Measurements from ENCODE around the gene GUCA2A. TPM values are rescaled to one million over a fixed set of nuclear protein-coding genes. Genes with fewer than 3 reads are reported as not detected.
A peak's percentile ranks its signal among the peaks of the same experiment; 100 is the strongest.

GUCA2A gene
- total and polyA plus RNA-seq, 2 of the 8 experiments (the other 6 are each of a cell fraction or from before 2014, with no cell fraction given): not detected

DNA sequence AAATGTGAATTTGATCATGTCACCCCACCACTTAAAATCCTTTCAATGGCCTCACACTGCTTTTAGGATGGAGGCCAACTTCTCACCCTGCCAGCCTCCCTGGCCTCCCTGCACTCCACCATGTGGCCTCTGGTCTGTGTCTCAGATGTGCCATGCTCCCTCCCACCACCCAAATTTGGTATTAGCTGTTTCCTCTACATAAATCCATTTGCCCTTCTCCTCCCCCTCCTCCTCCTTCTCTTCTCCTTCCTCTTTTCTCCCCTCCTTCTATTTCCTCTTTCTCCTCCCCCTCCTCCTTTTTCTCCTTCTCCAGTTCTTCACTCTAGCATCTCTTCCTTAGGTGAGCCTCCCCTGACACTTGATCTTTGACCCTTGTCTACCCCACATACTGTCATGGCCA is 28.1 kb downstream of the GUCA2A start:
- TF ChIP-seq PHF8 (conservative IDR thresholded peaks at IDR 0.05; ENCODE audit: low read depth, low read length): no peak
- Histone ChIP-seq H3K27me3 (replicated peaks in 1 of 4; ENCODE audit: control insufficient read depth in 3 of 4, extremely low read depth in 1 of 4, insufficient read depth in 3 of 4, low read length in 3 of 4) (no peaks in the 10 kb centered on the region), H3K18ac (ENCODE audit: extremely low read depth, low read length) (no peak overlapping the region), H3K4ac (replicated peaks; ENCODE audit: insufficient read length, low read depth, low read length) (no peak overlapping the region), H4K20me1 (replicated peaks in 1 of 2; ENCODE audit: control insufficient read depth in 1 of 2, insufficient read depth in 2 of 2, low read length in 2 of 2) (no peaks in the 10 kb centered on the region), H3K27ac (ENCODE audit: low read depth, low read length) (no peak overlapping the region), H3K9ac (replicated peaks in 1 of 4; ENCODE audit: extremely low read depth in 1 of 4, low read depth in 3 of 4, low read length in 3 of 4) (no peak overlapping the region), H2BK5ac (ENCODE audit: low read depth, low read length) (no peak overlapping the region), H3K36me3 (ENCODE audit: control insufficient read depth in 2 of 4, insufficient read depth in 4 of 4, low read length in 3 of 4) (no peaks in the 10 kb centered on the region), H3K4me1 (replicated peaks in 1 of 4; ENCODE audit: control insufficient read depth in 3 of 4, insufficient read depth in 4 of 4, low read length in 3 of 4) (peaks cover 0 to 2% (median 0%) of the 10 kb centered on the region in 4 experiments; a peak in 2 of 7 replicates), H3K79me2 (ENCODE audit: control insufficient read depth in 1 of 2, insufficient read depth in 2 of 2, low read length in 2 of 2) (no peaks in the 10 kb centered on the region), H3K4me2 (ENCODE audit: insufficient read depth in 1 of 2, low read depth in 2 of 2, low read length in 2 of 2) (no peak overlapping the region), H2BK12ac (ENCODE audit: low read depth, low read length) (no peak overlapping the region), H2AFZ (ENCODE audit: low read length) (no peak overlapping the region), H4K5ac (ENCODE audit: insufficient read length, low read depth, low read length) (no peak overlapping the region), H2BK20ac (ENCODE audit: low read length) (no peak overlapping the region), H3K9me3 (ENCODE audit: insufficient read depth in 2 of 2, low read depth in 1 of 2, low read length in 1 of 2) (no peaks in the 10 kb centered on the region), H2BK120ac (replicated peaks; ENCODE audit: low read depth, low read length) (no peak overlapping the region), H4K91ac (replicated peaks; ENCODE audit: insufficient read length, low read length) (no peak overlapping the region), H4K8ac (ENCODE audit: extremely low read depth, insufficient read depth, low read length) (no peak overlapping the region), H3K23me2 (ENCODE audit: low read depth, low read length) (no peaks in the 10 kb centered on the region), H3K23ac (ENCODE audit: insufficient read length) (no peak overlapping the region), H2BK15ac (ENCODE audit: low read length) (no peak overlapping the region), H2AK5ac (ENCODE audit: low read depth, low read length) (no peak overlapping the region), H3K79me1 (ENCODE audit: low read depth, low read length) (no peaks in the 10 kb centered on the region), H3K4me3 (ENCODE audit: extremely low read depth in 1 of 4, insufficient read depth in 2 of 4, low read depth in 3 of 4, low read length in 4 of 4) (no peak overlapping the region), H3K56ac (replicated peaks; ENCODE audit: insufficient read length, low read depth, low read length) (no peak overlapping the region), H3K14ac (ENCODE audit: insufficient read length) (no peak overlapping the region)
- CTCF ChIA-PET (ENCODE audit: partially characterized antibody): interaction anchor here (1.1 kb wide), 1 partner anchor 8 kb away, joined by 3 read pairs; no protein-coding TSS in a partner anchor
- FAIRE-seq: no peak
- peak in 1 of 2 experiments; percentile 8 for DNase-seq (ENCODE audit: low read depth in 1 of 2, low spot score in 2 of 2)
- POLR2A ChIA-PET (ENCODE audit: partially characterized antibody): no interaction called here

Data from H1 (cell line).